H1 (cell line): Measurements from ENCODE around the gene TRDN. TPM values are rescaled to one million over a fixed set of nuclear protein-coding genes. Genes with fewer than 3 reads are reported as not detected.

Experiments
- ATF3 ChIP-seq: IDR thresholded peaks from 2 replicates; pipeline ENCODE4 v1.6.1; 2011; ENCODE audit warnings: low read depth, mild to moderate bottlenecking, low read length; ENCODE audit not compliant: insufficient read depth
- polyA plus RNA-seq, 7 experiments: library from polyadenylated mRNA; depleted of rRNA in 3 of 7; stranded (reverse) in 5 of 7; unstranded in 2 of 7; fragments of >200 nt in 5 of 7; fragments of 200-250 nt in 2 of 7; gene quantifications; 1 replicate in 5 of 7; 2 replicates in 1 of 7; 4 replicates in 1 of 7; pipeline versions ENCODE4 v1.2.1 to v1.2.3, GENCODE V29; 2011 to 2013; ENCODE audit warnings: missing spikeins in 2 of 7, mixed read lengths in 2 of 7
- total RNA-seq: library from RNA; stranded (reverse); fragmentation: NEBNext Ultra II Directional; extraction: Animal tissue kit (Norgen Biotek cat#: 25700); gene quantifications from 2 replicates; pipeline ENCODE4 v1.2.1, GENCODE V29; 2021

TRDN gene
- total and polyA plus RNA-seq, 2 of the 8 experiments (the other 6 are each of a cell fraction or from before 2014, with no cell fraction given) = 1.6 to 41.6 TPM

- TF ChIP-seq ATF3 = no peak
These were observed 188.4 kb downstream of the TRDN start (continued) for GRCh38 chr6:123448306-123448884.
